ENCODE results near the gene PLCE1. TPM values are rescaled to one million over a fixed set of nuclear protein-coding genes. Genes with fewer than 3 reads are reported as not detected.

The PLCE1 gene
- total RNA-seq, 1 experiment from 2014 or later, result 1.8 TPM

- H3K4me3 Mint-ChIP-seq (ENCODE audit: low read depth, unreplicated experiment), result no peak overlapping the region
- peaks cover 6% of the 10 kb centered on the region for H3K9me3 Mint-ChIP-seq (ENCODE audit: low read depth, unreplicated experiment)
- DNase-seq, result no peak
- BruUV-seq (replicated peaks), result no TSS peak
- TF ChIP-seq CTCF (IDR thresholded peaks at IDR 0.05; ENCODE audit: unreplicated experiment), result no peak
- no peaks in the 10 kb centered on the region for H3K4me1 Mint-ChIP-seq (ENCODE audit: low read depth, unreplicated experiment)
- no peak overlapping the region for H3K27ac Mint-ChIP-seq (ENCODE audit: unreplicated experiment)
- CTCF ChIA-PET, result no interaction called here
- no peaks in the 10 kb centered on the region for H3K27me3 Mint-ChIP-seq (ENCODE audit: unreplicated experiment)
- intact Hi-C loops (cut with micrococcal nuclease; ENCODE audit: unreplicated experiment), result no loop called here
- H3K36me3 Mint-ChIP-seq (ENCODE audit: insufficient read depth, unreplicated experiment), result no peaks in the 10 kb centered on the region
Observed at GRCh38 chr10:94035982-94036765, 42.4 kb downstream of the PLCE1 start.

GRCh38 chr10:94036766-94037033 is 43.0 kb downstream of the PLCE1 start:
- no peak overlapping the region for H3K27ac Mint-ChIP-seq (ENCODE audit: unreplicated experiment)
- intact Hi-C loops (cut with micrococcal nuclease; ENCODE audit: unreplicated experiment), result no loop called here
- DNase-seq, result no peak
- no peak for TF ChIP-seq CTCF (IDR thresholded peaks at IDR 0.05; ENCODE audit: unreplicated experiment)
- no peaks in the 10 kb centered on the region for H3K4me1 Mint-ChIP-seq (ENCODE audit: low read depth, unreplicated experiment)
- H3K4me3 Mint-ChIP-seq (ENCODE audit: low read depth, unreplicated experiment), result no peak overlapping the region
- H3K9me3 Mint-ChIP-seq (ENCODE audit: low read depth, unreplicated experiment), result peaks cover 3% of the 10 kb centered on the region
- no peaks in the 10 kb centered on the region for H3K36me3 Mint-ChIP-seq (ENCODE audit: insufficient read depth, unreplicated experiment)
- no peaks in the 10 kb centered on the region for H3K27me3 Mint-ChIP-seq (ENCODE audit: unreplicated experiment)
- BruUV-seq (replicated peaks), result no TSS peak
- CTCF ChIA-PET, result no interaction called here

GRCh38 chr10:94037286-94037685 is 43.6 kb downstream of the PLCE1 start:
- Mint-ChIP-seq H3K27me3 (ENCODE audit: unreplicated experiment) (no peaks in the 10 kb centered on the region), H3K36me3 (ENCODE audit: insufficient read depth, unreplicated experiment) (peaks cover 3% of the 10 kb centered on the region), H3K4me3 (ENCODE audit: low read depth, unreplicated experiment) (no peak overlapping the region), H3K9me3 (ENCODE audit: low read depth, unreplicated experiment) (no peaks in the 10 kb centered on the region), H3K27ac (ENCODE audit: unreplicated experiment) (no peak overlapping the region), H3K4me1 (ENCODE audit: low read depth, unreplicated experiment) (peaks cover 5% of the 10 kb centered on the region)
- no peak for DNase-seq
- intact Hi-C loops (cut with micrococcal nuclease; ENCODE audit: unreplicated experiment), result no loop called here
- BruUV-seq (replicated peaks), result no TSS peak
- CTCF ChIA-PET, result interaction anchor here (1.0 kb wide), 1 partner anchor 121 kb away, joined by 4 read pairs; no protein-coding TSS in a partner anchor
- TF ChIP-seq CTCF (IDR thresholded peaks at IDR 0.05; ENCODE audit: unreplicated experiment), result no peak

GRCh38 chr10:94038024-94038423 is 44.3 kb downstream of the PLCE1 start:
- Mint-ChIP-seq H3K9me3 (ENCODE audit: low read depth, unreplicated experiment) (no peaks in the 10 kb centered on the region), H3K4me3 (ENCODE audit: low read depth, unreplicated experiment) (no peak overlapping the region), H3K27ac (ENCODE audit: unreplicated experiment) (no peak overlapping the region), H3K27me3 (ENCODE audit: unreplicated experiment) (no peaks in the 10 kb centered on the region), H3K4me1 (ENCODE audit: low read depth, unreplicated experiment) (peaks cover 12% of the 10 kb centered on the region), H3K36me3 (ENCODE audit: insufficient read depth, unreplicated experiment) (peaks cover 5% of the 10 kb centered on the region)
- no peak for TF ChIP-seq CTCF (IDR thresholded peaks at IDR 0.05; ENCODE audit: unreplicated experiment)
- no peak for DNase-seq
- intact Hi-C loops (cut with micrococcal nuclease; ENCODE audit: unreplicated experiment), result no loop called here
- no TSS peak for BruUV-seq (replicated peaks)
- CTCF ChIA-PET, result interaction anchor here (0.6 to 1.0 kb wide), 3 partner anchors 21 to 1617 kb away, joined by 3 to 4 read pairs (median 3); no protein-coding TSS in a partner anchor

Measured in Calu3 (cell line).